GM12873 (cell line): ENCODE measurements around the gene ITPR2.

Experiments used
- CTCF ChIP-seq: IDR thresholded peaks from 2 replicates; pipeline ENCODE4 v1.5.1; 2012; ENCODE audit warnings: low read depth, mild to moderate bottlenecking, moderate library complexity, low read length, control low read depth; ENCODE audit not compliant: insufficient read depth; ENCODE audit errors: missing control alignments

The ITPR2 gene

GRCh38 chr12:26402648-26403047, 430.3 kb downstream of the ITPR2 start:
- no peak for TF ChIP-seq CTCF

GRCh38 chr12:26401874-26402273, 431.1 kb downstream of the ITPR2 start:
- TF ChIP-seq CTCF, result no peak

- no peak for TF ChIP-seq CTCF
These were observed 432.4 kb downstream of the ITPR2 start for GRCh38 chr12:26400627-26401026.

GRCh38 chr12:26399381-26399780, 433.6 kb downstream of the ITPR2 start:
- no peak for TF ChIP-seq CTCF

- TF ChIP-seq CTCF, result no peak
These were observed 436.6 kb downstream of the ITPR2 start for GRCh38 chr12:26396402-26396801.

- no peak for TF ChIP-seq CTCF
These were observed 443.7 kb downstream of the ITPR2 start for GRCh38 chr12:26389343-26389742.

- no peak for TF ChIP-seq CTCF
These were observed 448.5 kb downstream of the ITPR2 start for GRCh38 chr12:26384536-26384935.
